Measurements from ENCODE around the gene METTL8.

DNA sequence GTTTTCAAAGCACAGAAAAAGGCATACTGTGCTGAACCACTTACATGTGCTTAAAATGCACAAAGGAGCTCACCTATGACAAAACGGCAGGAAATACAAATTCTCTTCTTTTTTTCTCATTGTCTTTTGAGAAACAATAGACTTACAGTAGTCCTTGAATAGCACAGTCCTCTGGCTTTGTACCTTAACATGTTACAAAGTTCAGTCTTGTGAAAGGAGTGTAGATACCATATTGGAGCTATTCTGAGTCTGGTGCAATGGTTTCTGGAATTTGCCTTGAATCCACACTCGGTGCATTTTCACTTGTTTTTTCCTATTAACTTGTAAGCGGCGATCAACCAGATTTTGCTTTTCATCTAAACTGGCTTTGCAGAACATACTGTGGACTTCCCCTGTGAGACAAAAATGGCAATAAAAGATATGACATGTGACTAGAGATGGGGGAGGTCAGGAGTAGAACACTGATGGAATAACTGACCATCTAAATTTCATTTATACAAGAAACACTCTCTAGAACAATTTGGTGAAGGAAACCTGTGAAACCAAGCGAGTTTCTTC lies 109.7 kb downstream of the METTL8 start:
- TF ChIP-seq SP1 (IDR thresholded peaks at IDR 0.05), result no peak
- no peak for TF ChIP-seq ARNT (IDR thresholded peaks at IDR 0.05)
- no peak for TF ChIP-seq SUZ12 (IDR thresholded peaks at IDR 0.05)
- TF ChIP-seq NFRKB (IDR thresholded peaks at IDR 0.05), result no peak
- no peak for TF ChIP-seq BHLHE40 (IDR thresholded peaks at IDR 0.05; ENCODE audit: borderline replicate concordance)

All from HEK293T (cell line).